Measurements from ENCODE around the gene PLPP7. TPM values are rescaled to one million over a fixed set of nuclear protein-coding genes. Genes with fewer than 3 reads are reported as not detected.

Gene PLPP7
- total RNA-seq, 1 donor from 2014 or later: 1.1 TPM

DNA sequence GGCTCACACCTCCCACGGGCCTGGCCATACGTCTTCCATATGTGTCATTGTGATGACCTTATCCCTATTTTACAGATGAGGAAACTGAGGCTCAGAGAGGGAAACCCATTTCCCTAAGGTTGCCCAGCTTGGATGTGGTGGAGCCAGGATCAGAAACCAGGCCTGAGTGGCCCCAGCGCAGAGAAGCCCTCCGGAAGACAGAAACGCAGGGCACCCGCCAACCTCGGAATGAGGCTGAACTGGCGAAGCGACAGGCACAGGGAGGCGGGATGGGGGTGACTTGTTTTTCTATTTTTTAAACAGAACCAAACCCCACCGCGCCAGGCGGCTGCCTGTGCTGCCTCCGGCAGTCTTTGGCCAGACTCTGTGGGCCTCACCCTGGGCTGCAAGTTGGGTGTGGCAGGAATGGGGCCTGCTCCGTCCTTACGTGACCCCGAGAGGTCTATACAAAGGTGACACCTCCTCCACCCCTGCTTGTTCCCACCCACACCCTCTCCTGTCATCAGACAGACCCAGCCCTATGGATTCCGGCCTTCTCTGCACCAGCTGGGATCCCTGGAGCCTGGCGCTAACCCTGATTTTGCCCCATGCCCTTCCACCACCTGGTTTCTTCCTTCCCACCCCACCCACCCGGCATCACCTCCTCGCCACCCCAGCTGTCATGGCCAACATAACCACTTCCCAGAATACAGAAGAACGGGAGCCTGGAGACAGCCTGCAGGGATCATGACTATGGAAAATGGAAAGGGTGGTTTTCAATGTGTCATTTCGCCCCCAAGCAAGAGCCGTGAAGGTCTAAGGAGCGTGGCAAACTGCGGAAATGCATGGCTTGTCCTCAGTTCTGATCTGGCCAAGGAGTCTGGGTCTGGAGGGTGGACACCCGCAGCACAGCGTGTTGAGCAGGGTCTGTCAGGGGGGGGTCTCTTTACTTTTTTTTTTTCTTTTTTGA lies 23.6 kb downstream of the PLPP7 start:
- H3K27ac Mint-ChIP-seq: no peak overlapping the region
- H3K27me3 Mint-ChIP-seq (ENCODE audit: low read depth): peaks cover 10% of the 10 kb centered on the region
- no peak for DNase-seq (ENCODE audit: low spot score in 2 of 2, unreplicated experiment in 2 of 2)
- no peaks in the 10 kb centered on the region for H3K9me3 Mint-ChIP-seq
- TF ChIP-seq, protein P1, sequence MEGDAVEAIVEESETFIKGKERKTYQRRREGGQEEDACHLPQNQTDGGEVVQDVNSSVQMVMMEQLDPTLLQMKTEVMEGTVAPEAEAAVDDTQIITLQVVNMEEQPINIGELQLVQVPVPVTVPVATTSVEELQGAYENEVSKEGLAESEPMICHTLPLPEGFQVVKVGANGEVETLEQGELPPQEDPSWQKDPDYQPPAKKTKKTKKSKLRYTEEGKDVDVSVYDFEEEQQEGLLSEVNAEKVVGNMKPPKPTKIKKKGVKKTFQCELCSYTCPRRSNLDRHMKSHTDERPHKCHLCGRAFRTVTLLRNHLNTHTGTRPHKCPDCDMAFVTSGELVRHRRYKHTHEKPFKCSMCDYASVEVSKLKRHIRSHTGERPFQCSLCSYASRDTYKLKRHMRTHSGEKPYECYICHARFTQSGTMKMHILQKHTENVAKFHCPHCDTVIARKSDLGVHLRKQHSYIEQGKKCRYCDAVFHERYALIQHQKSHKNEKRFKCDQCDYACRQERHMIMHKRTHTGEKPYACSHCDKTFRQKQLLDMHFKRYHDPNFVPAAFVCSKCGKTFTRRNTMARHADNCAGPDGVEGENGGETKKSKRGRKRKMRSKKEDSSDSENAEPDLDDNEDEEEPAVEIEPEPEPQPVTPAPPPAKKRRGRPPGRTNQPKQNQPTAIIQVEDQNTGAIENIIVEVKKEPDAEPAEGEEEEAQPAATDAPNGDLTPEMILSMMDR (IDR thresholded peaks at IDR 0.05; ENCODE audit: unreplicated experiment): no peak
- H3K36me3 Mint-ChIP-seq: no peaks in the 10 kb centered on the region
- H3K4me1 Mint-ChIP-seq: no peaks in the 10 kb centered on the region
- H3K4me3 Mint-ChIP-seq: no peak overlapping the region

DNA sequence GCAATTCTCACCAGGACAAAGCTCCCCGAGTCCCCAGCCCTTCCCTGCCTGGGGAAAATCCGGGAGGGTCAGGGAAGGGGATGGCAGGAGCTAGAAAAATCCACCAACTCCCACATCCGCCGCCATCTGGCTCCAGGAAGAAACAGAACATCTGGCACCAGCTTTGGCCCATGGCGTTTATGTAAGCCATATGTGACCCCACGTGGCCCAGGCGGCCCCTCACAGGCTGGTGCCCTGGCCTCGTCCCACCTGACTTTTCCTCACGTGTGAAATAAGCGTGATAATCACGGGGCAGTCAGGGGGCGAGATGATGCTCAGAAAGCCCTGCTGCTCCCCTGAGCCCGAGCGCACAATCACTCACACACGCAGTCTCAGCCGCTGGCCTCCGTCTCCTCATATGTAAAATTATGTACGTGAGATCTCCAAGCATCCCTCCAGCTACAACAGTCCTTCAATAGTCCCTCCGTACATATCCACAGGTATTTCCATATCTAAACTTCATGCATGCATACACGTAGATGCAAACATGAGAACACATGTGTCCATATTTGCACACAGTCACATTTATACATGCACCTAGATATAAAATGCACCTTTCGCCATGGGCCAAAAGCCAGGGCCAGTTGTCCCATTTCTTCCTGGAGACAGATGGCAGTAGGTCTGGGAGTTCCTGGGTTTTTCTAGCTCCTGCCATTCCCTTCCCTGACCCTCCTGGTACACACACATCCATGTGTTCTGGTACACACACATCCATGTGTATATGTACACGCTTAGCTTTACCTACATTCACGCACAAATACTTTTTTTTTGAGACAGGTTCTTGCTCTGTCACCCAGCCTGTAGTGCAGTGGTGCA lies 28.9 kb downstream of the PLPP7 start:
- H3K36me3 Mint-ChIP-seq: no peaks in the 10 kb centered on the region
- TF ChIP-seq, protein P1 (IDR thresholded peaks at IDR 0.05; ENCODE audit: unreplicated experiment): no peak
- no peaks in the 10 kb centered on the region for H3K27me3 Mint-ChIP-seq (ENCODE audit: low read depth)
- no peaks in the 10 kb centered on the region for H3K4me1 Mint-ChIP-seq
- H3K9me3 Mint-ChIP-seq: no peaks in the 10 kb centered on the region
- no peak overlapping the region for H3K4me3 Mint-ChIP-seq
- no peak for DNase-seq (ENCODE audit: low spot score in 2 of 2, unreplicated experiment in 2 of 2)
- no peak overlapping the region for H3K27ac Mint-ChIP-seq

DNA sequence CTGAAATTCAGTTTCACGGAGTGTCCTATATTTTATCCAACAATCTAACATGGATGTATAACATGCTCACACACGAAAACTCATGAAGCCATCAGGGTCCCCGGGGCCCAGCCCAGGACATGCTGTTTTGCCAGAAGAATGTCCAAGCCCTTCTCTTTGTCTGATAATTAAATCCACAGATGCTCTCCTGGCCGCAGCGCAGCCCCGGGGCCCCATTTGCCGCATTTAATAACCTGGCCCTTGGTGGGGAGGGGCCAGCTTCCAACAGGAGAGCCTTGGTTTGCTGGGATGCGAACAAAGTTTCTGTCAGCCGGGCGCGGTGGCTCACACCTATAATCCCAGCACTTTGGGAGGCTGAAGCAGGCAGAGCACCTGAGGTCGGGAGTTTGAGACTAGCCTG lies 30.0 kb downstream of the PLPP7 start:
- no peaks in the 10 kb centered on the region for H3K36me3 Mint-ChIP-seq
- no peaks in the 10 kb centered on the region for H3K4me1 Mint-ChIP-seq
- H3K27ac Mint-ChIP-seq: no peak overlapping the region
- TF ChIP-seq, protein P1 (IDR thresholded peaks at IDR 0.05; ENCODE audit: unreplicated experiment): no peak
- H3K9me3 Mint-ChIP-seq: no peaks in the 10 kb centered on the region
- H3K4me3 Mint-ChIP-seq: no peak overlapping the region
- no peaks in the 10 kb centered on the region for H3K27me3 Mint-ChIP-seq (ENCODE audit: low read depth)
- no peak for DNase-seq (ENCODE audit: low spot score in 2 of 2, unreplicated experiment in 2 of 2)

DNA sequence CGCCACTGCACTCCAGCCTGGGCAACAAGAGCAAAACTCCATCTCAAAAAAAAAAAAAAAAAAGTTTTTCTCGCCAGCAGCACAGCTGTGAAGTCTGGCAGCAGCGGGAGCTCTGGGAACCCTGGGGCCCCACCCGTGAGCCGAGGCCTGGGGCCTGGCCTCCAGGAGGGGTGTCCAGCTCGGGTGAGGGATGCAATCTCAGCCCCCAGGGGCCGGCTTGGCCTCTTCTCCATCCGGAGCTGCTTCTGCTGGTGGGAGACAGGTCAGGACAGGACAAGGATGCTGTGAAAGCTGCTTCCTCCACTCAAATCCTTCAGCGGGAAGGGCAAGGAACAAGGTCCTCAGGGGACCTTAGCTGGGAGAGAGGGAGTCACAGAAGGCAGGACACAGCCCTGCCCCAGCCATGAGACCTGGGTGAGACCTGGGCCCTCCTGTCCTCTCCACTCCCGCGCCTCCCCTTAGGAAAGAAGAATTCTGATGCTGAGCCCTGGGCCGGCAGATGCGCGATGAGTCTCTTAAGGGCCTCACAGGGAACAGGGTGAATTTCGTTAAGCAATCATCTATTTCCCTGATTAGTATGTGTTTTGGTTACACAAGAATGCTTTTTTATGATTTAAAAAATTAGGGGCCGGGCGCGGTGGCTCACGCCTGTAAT lies 30.6 kb downstream of the PLPP7 start:
- H3K27ac Mint-ChIP-seq: no peak overlapping the region
- no peaks in the 10 kb centered on the region for H3K36me3 Mint-ChIP-seq
- TF ChIP-seq, protein P1 (IDR thresholded peaks at IDR 0.05; ENCODE audit: unreplicated experiment): no peak
- H3K4me3 Mint-ChIP-seq: no peak overlapping the region
- H3K4me1 Mint-ChIP-seq: no peaks in the 10 kb centered on the region
- H3K27me3 Mint-ChIP-seq (ENCODE audit: low read depth): no peaks in the 10 kb centered on the region
- peak in 1 of 2 experiments; percentile 13 for DNase-seq (ENCODE audit: low spot score in 2 of 2, unreplicated experiment in 2 of 2)
- H3K9me3 Mint-ChIP-seq: no peaks in the 10 kb centered on the region

DNA sequence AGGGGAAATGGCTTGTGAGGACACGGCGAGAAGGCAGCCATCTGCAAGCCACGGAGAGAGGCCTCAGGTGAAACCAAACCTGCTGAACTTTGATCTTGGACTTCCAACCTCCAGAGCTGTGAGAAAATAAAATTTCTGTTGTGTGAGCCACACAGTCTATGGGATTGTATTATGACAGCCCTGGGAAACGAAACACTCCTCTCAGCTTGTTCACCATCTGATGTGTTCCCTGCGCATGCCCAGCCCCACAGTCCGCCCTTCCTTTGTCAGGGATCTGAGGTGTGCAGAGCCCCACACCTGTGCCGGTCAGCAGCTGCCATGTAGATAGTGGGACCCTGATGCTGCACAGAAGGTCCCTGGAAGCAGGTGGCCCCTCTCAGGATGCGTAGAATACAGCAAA lies 34.1 kb downstream of the PLPP7 start:
- Mint-ChIP-seq H3K9me3 (peaks cover 3% of the 10 kb centered on the region), H3K4me3 (no peak overlapping the region), H3K27me3 (ENCODE audit: low read depth) (no peaks in the 10 kb centered on the region), H3K27ac (no peak overlapping the region), H3K4me1 (no peaks in the 10 kb centered on the region), H3K36me3 (no peaks in the 10 kb centered on the region)
- DNase-seq (ENCODE audit: low spot score in 2 of 2, unreplicated experiment in 2 of 2): no peak
- TF ChIP-seq, protein P1 (IDR thresholded peaks at IDR 0.05; ENCODE audit: unreplicated experiment): no peak

All from mesothelial cell of epicardium (in vitro differentiated cells).